ENCODE results near the gene MED7. TPM values are rescaled to one million over a fixed set of nuclear protein-coding genes. Genes with fewer than 3 reads are reported as not detected.
A peak's percentile ranks its signal among the peaks of the same experiment; 100 is the strongest.

The MED7 gene
- total and polyA plus RNA-seq, 2 of the 8 experiments (the other 6 are each of a cell fraction or from before 2014, with no cell fraction given): 6.9 to 9.5 TPM

- Histone ChIP-seq H3K36me3 (ENCODE audit: control insufficient read depth in 2 of 4, insufficient read depth in 4 of 4, low read length in 3 of 4) (no peaks in the 10 kb centered on the region), H2BK120ac (replicated peaks; ENCODE audit: low read depth, low read length) (no peak overlapping the region), H3K4ac (replicated peaks; ENCODE audit: insufficient read length, low read depth, low read length) (no peak overlapping the region), H3K23me2 (ENCODE audit: low read depth, low read length) (no peaks in the 10 kb centered on the region), H2AFZ (ENCODE audit: low read length) (no peak overlapping the region), H3K9ac (replicated peaks in 1 of 4; ENCODE audit: extremely low read depth in 1 of 4, low read depth in 3 of 4, low read length in 3 of 4) (no peak overlapping the region), H3K14ac (ENCODE audit: insufficient read length) (no peak overlapping the region), H4K91ac (replicated peaks; ENCODE audit: insufficient read length, low read length) (no peak overlapping the region), H2BK12ac (ENCODE audit: low read depth, low read length) (no peak overlapping the region), H3K27ac (ENCODE audit: low read depth, low read length) (no peak overlapping the region), H3K9me3 (ENCODE audit: insufficient read depth in 2 of 2, low read depth in 1 of 2, low read length in 1 of 2) (no peaks in the 10 kb centered on the region), H3K56ac (replicated peaks; ENCODE audit: insufficient read length, low read depth, low read length) (no peak overlapping the region), H3K23ac (ENCODE audit: insufficient read length) (no peak overlapping the region), H2BK20ac (ENCODE audit: low read length) (no peak overlapping the region), H2BK15ac (ENCODE audit: low read length) (no peak overlapping the region), H3K79me1 (ENCODE audit: low read depth, low read length) (no peaks in the 10 kb centered on the region), H3K79me2 (ENCODE audit: control insufficient read depth in 1 of 2, insufficient read depth in 2 of 2, low read length in 2 of 2) (no peaks in the 10 kb centered on the region), H4K20me1 (replicated peaks in 1 of 2; ENCODE audit: control insufficient read depth in 1 of 2, insufficient read depth in 2 of 2, low read length in 2 of 2) (no peaks in the 10 kb centered on the region), H3K4me3 (ENCODE audit: extremely low read depth in 1 of 4, insufficient read depth in 2 of 4, low read depth in 3 of 4, low read length in 4 of 4) (no peak overlapping the region), H3K4me1 (replicated peaks in 1 of 4; ENCODE audit: control insufficient read depth in 3 of 4, insufficient read depth in 4 of 4, low read length in 3 of 4) (no peaks in the 10 kb centered on the region), H3K18ac (ENCODE audit: extremely low read depth, low read length) (no peak overlapping the region), H4K8ac (ENCODE audit: extremely low read depth, insufficient read depth, low read length) (no peak overlapping the region), H3K4me2 (ENCODE audit: insufficient read depth in 1 of 2, low read depth in 2 of 2, low read length in 2 of 2) (no peak overlapping the region), H2BK5ac (ENCODE audit: low read depth, low read length) (no peak overlapping the region), H4K5ac (ENCODE audit: insufficient read length, low read depth, low read length) (no peak overlapping the region), H3K27me3 (replicated peaks in 1 of 4; ENCODE audit: control insufficient read depth in 3 of 4, extremely low read depth in 1 of 4, insufficient read depth in 3 of 4, low read length in 3 of 4) (no peaks in the 10 kb centered on the region), H2AK5ac (ENCODE audit: low read depth, low read length) (no peak overlapping the region)
- 85% methylated on average over 14 of the region's 14 CpGs; no CpG with 5 or more reads in 1 of the 2 experiments for WGBS, 2 experiments (ENCODE audit: extremely low coverage in 1 of 2, insufficient coverage in 1 of 2, insufficient read length in 1 of 2, insufficient replicate concordance in 2 of 2, low coverage in 1 of 2, low lambda C conversion rate in 2 of 2, missing lambda C conversion rate in 1 of 2)
- ChIA-PET CTCF (ENCODE audit: partially characterized antibody) (interaction anchor here (0.6 to 5.1 kb wide), 35 partner anchors 7 to 773 kb away, joined by 3 to 37 read pairs (median 4); partner anchors contain the start of genes GARIN3, HAVCR1 and ITK), POLR2A (ENCODE audit: partially characterized antibody) (no interaction called here)
- peak; percentile 76 for FAIRE-seq
- DNase-seq (ENCODE audit: low read depth in 1 of 2, low spot score in 2 of 2): peak; percentile 21 to 79
- TF ChIP-seq YY1 (IDR thresholded peaks at IDR 0.05; ENCODE audit: low read depth, low read length) (no peak), HDAC2 (IDR thresholded peaks at IDR 0.05; ENCODE audit: borderline replicate concordance in 1 of 2, low read depth in 2 of 2, low read length in 2 of 2) (no peak), ZNF274 (IDR thresholded peaks at IDR 0.05; ENCODE audit: borderline replicate concordance, extremely low read depth, low read length) (no peak), FOSL1 (IDR thresholded peaks at IDR 0.05; ENCODE audit: insufficient read depth, low read depth, low read length) (no peak), RNF2 (IDR thresholded peaks at IDR 0.05; ENCODE audit: borderline replicate concordance, low read depth, low read length, missing control alignments, poor library complexity, severe bottlenecking) (no peak), RAD21 (IDR thresholded peaks at IDR 0.05 in 1 of 2, conservative IDR thresholded peaks at IDR 0.05 in 1 of 2; ENCODE audit: low read depth in 2 of 2, low read length in 2 of 2) (peak; percentile 77 to 82), MAFK (IDR thresholded peaks at IDR 0.05; ENCODE audit: low read depth, low read length) (no peak), CBX5 (IDR thresholded peaks at IDR 0.05; ENCODE audit: low read depth, low read length) (no peak), SP1 (IDR thresholded peaks at IDR 0.05; ENCODE audit: low read depth, low read length) (no peak), CREB1 (IDR thresholded peaks at IDR 0.05) (no peak), CHD1 (IDR thresholded peaks at IDR 0.05; ENCODE audit: low read depth, low read length) (no peak)
These were observed 6.3 kb upstream of the MED7 start for GRCh38 chr5:157148734-157149615.
